Panc1 (cell line): Measurements from ENCODE around the gene ZFP2.

ENCODE experiments used
- CTCF ChIP-seq: fragments of 450-650 bp; IDR thresholded peaks from 2 replicates; pipeline ENCODE4 v1.5.1; 2017; ENCODE audit warnings: mild to moderate bottlenecking
- POLR2AphosphoS5 ChIP-seq: IDR thresholded peaks from 2 replicates; pipeline ENCODE4 v1.6.1; 2012; ENCODE audit warnings: mild to moderate bottlenecking, low read depth, low read length, moderate library complexity

DNA sequence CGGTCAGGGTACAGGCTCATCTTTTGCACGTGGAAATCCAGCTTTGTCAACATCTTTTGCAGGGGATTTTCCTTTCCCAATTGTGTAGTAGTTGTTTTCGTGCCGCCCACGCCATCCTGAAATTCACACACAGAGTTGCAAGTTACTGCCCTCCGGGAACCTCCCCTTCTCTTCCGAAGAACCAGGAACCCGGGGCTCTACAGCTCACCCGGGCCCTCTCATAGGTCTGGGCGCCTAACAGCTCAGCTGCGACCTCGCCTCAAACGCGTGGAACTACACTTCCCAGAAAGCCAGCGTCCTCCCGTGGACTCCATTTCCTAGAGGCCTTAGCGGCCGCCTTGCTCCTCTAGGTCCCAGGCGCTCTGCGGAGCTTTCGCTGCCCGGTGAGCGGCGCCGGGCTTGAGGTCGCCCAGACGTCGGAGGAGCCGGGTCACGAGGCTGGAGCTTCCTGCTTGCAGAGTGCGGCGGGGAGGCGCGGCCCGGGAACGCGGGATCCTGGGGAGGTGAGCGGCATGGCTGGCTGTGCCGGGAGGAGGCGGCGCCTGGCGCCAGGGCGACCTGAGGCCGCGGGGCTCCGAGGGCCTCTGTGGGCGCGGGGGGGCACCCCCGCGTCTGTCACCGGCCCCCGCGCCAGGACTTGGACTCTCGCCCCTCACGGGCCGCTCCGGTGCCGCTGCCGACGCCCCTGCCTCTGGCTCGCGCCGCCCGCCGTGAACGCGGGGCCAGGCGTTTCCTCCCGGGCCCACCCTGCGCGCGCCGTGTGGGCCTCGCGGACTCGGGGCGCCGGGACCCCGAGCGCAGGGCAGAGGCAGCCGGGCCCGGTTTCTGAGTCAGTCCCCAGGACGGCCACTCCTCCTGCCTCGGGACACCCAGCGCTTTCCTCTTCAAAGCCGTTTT, 35.8 kb upstream of the ZFP2 start, which contains the start of gene ZNF354B:
- no peak for TF ChIP-seq CTCF
- peak; percentile 73; the same call in 1 of the 2 replicates for TF ChIP-seq POLR2AphosphoS5
